SK-N-MC (cell line): ENCODE results near the gene HOXC11.

Source experiments
- EZH2 ChIP-seq: fragments of 200-600 bp; sonication (generic); IDR thresholded peaks from one replicate; pipeline ENCODE4 v1.6.1; 2017; ENCODE audit warnings: antibody characterized with exemption
- POLR2AphosphoS5 ChIP-seq: IDR thresholded peaks from 2 replicates; pipeline ENCODE4 v1.6.1; 2012; ENCODE audit warnings: mild to moderate bottlenecking, low read depth, low read length, borderline replicate concordance

DNA sequence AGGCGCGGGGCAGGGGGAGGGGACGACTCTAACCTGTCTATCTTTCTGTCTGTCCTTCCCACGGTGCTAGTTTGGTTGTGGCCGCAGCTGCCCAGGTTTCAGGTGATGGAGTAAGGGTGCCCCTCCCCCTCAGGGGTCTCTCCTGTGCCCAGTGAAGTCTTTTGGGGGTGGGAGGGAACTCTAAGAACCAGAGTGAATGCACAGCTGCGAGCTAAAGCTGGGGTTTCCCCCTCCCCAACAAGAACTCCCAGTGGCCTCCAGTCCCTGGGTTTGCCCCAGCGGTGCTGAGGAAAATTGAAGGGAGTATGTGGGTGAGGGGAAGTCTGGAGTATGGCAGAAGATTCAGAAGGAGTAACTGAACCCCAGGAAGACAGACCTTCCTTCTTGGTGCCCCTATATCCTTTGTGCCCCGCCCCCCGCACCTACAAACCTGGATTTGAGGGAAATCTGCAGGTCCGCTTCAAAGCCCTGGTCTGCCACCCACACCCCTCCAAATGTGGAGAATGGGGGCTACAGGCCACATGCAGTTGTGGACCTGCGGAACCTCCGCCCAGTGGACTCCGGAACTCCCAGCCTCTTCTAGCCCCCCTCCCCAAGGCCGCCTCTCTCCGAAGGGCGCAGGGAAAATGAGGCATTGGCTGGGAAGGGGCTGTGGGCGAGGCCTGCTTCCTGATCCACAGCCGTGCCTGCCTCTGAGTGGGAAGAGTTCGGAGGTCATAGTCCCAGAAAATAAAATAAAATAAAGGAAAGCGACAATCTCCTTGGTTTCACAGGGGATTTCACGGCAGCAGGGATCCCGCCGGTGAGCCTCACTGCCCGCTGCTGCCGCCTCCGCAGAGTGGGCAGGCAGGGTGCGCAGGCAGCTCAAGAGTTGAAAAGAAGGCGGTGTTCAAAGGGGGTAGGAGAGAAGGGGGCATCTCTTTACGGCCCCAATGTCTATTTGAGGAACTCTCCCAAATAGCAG, 23.6 kb downstream of the HOXC11 start:
- TF ChIP-seq POLR2AphosphoS5: no peak
- TF ChIP-seq EZH2: no peak
